Esophagus muscularis mucosa (tissue), 4 donors: ENCODE results near the gene EBI3. TPM values are rescaled to one million over a fixed set of nuclear protein-coding genes. Genes with fewer than 3 reads are reported as not detected.
"Not testable (repeated sequence)": the region's sequence is repeated elsewhere in the genome, so short reads cannot be mapped to it uniquely, and the experiment has no call there.

Experiments
- DNase-seq: peaks from one replicate; pipeline ENCODE4 v3.0.0-alpha.2; 2017; ENCODE audit errors: extremely low spot score
- H3K27ac ChIP-seq, 4 donors: fragments of 200-600 bp; sonication (generic); replicated peaks in 1 of 4; 1 replicate in 3 of 4; 2 replicates in 1 of 4; pipeline ENCODE4 v1.5.1; 2016 to 2019; ENCODE audit warnings: mild to moderate bottlenecking in 1 of 4
- H3K27me3 ChIP-seq, 4 donors: fragments of 200-600 bp; sonication (generic); one replicate each; pipeline versions ENCODE4 v1.5.1 to v1.6.0; 2016 to 2019
- H3K36me3 ChIP-seq, 4 donors: fragments of 200-600 bp; sonication (generic); one replicate each; pipeline ENCODE4 v1.5.1; 2016 to 2019
- H3K4me1 ChIP-seq, 4 donors: fragments of 200-600 bp; sonication (generic); one replicate each; pipeline ENCODE4 v1.5.1; 2016 to 2019
- H3K4me3 ChIP-seq, 4 donors: fragments of 200-600 bp; sonication (generic); 1 replicate in 2 of 4; 2 replicates in 2 of 4; pipeline ENCODE4 v1.5.1; 2016 to 2019; ENCODE audit warnings: mild to moderate bottlenecking in 4 of 4, moderate library complexity in 1 of 4
- H3K9me3 ChIP-seq, 4 donors: fragments of 200-600 bp; sonication (generic); 1 replicate in 3 of 4; 2 replicates in 1 of 4; pipeline ENCODE4 v1.5.1; 2016 to 2019
- EP300 ChIP-seq: sonication (generic); formaldehyde crosslinking; IDR thresholded peaks from one replicate; pipeline ENCODE4 v1.6.1; 2017; ENCODE audit warnings: antibody characterized with exemption
- POLR2A ChIP-seq: fragments of 450-650 bp; IDR thresholded peaks from one replicate; pipeline ENCODE4 v1.6.1; 2017; ENCODE audit warnings: antibody characterized with exemption, moderate library complexity, mild to moderate bottlenecking, low read depth
- POLR2AphosphoS5 ChIP-seq, 2 donors: sonication (generic); formaldehyde crosslinking; IDR thresholded peaks; one replicate each; pipeline ENCODE4 v1.6.1; 2017; ENCODE audit warnings: antibody characterized with exemption in 2 of 2
- WGBS: methylation state at CpG from one replicate; pipeline ENCODE4 v1.1.5; 2018; 5-methylcytosine and 5-hydroxymethylcytosine counted together
- intact Hi-C: fragments of 100-400 bp; cut with DNase I; formaldehyde crosslinking; loops from one replicate; pipeline ENCODE4 v1.15.1; 2023
- total RNA-seq, 4 donors: library from RNA; depleted of rRNA; stranded (reverse); fragments of >200 nt; gene quantifications; one replicate each; pipeline versions ENCODE4 v1.1.0 to v1.2.1, GENCODE V29; 2016
- TF ChIP-seq, protein P1 (sequence below), 3 experiments: fragments of 200-600 bp in 2 of 3; fragments of 450-650 bp in 1 of 3; sonication (generic) in 2 of 3; IDR thresholded peaks; one replicate each; pipeline ENCODE4 v1.5.1; 2017 to 2019; ENCODE audit warnings: antibody characterized with exemption in 3 of 3, mild to moderate bottlenecking in 2 of 3, moderate library complexity in 1 of 3

The EBI3 gene
- total RNA-seq, 4 donors from 2014 or later = 1.1 to 6.6 (median 1.9) TPM

- peaks cover 4 to 78% (median 31%) of the 10 kb centered on the region in 4 donors for H3K27me3 ChIP-seq
- peaks cover 13 to 19% (median 15%) of the 10 kb centered on the region in 4 donors for H3K4me1 ChIP-seq
- TF ChIP-seq, protein P1, sequence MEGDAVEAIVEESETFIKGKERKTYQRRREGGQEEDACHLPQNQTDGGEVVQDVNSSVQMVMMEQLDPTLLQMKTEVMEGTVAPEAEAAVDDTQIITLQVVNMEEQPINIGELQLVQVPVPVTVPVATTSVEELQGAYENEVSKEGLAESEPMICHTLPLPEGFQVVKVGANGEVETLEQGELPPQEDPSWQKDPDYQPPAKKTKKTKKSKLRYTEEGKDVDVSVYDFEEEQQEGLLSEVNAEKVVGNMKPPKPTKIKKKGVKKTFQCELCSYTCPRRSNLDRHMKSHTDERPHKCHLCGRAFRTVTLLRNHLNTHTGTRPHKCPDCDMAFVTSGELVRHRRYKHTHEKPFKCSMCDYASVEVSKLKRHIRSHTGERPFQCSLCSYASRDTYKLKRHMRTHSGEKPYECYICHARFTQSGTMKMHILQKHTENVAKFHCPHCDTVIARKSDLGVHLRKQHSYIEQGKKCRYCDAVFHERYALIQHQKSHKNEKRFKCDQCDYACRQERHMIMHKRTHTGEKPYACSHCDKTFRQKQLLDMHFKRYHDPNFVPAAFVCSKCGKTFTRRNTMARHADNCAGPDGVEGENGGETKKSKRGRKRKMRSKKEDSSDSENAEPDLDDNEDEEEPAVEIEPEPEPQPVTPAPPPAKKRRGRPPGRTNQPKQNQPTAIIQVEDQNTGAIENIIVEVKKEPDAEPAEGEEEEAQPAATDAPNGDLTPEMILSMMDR (IDR thresholded peaks at IDR 0.05) = no peak
- TF ChIP-seq EP300 = no peak
- WGBS = 6% methylated on average over 36 of the region's 71 CpGs
- H3K27ac ChIP-seq = no peak overlapping the region
- DNase-seq = no peak
- H3K36me3 ChIP-seq = no peaks in the 10 kb centered on the region
- intact Hi-C loops = no loop called here
- peak overlapping the region; percentile 27 to 38 (median 34) for H3K4me3 ChIP-seq
- H3K9me3 ChIP-seq = no peaks in the 10 kb centered on the region
Observed at GRCh38 chr19:4279530-4280422, 50.5 kb downstream of the EBI3 start.

DNA sequence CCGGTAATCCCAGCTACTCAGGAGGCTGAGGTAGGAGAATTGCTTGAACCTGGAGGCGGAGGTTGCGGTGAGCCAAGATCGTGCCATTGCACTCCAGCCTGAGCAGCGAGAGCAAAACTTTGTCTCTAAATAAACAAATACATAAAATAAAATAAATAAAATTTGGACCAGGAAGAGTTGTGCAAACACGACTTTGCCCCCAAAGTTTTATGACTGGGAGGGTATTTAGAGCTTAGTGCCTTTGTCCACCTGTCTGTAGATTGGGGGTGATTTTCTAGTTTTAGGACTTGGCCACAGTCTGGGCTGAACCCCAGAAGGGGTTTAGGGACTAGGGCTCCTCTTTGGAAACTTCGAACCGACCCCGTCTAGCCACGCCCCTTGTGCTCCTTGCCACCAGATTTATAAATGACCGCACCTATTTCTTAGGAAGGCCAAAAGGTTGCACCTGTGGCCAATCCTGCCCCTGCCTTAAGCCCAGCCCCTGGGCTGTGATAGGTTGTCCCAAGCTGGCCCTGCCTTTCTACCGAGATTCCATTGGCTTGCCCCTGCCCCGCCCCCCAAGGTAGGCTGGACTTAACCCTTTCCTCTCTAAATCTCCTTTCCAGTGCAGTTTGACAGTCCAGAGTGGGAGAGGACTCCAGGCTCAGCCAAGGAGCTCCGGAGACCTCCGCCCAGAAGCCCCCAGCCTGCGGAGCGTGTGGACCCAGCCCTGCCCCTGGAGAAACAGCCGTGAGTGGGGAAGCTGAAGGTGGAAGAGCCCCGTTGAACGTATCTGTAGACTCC is 55.0 kb downstream of the EBI3 start:
- H3K4me3 ChIP-seq = no peak overlapping the region
- peaks cover 4 to 90% (median 23%) of the 10 kb centered on the region in 4 donors for H3K27me3 ChIP-seq
- no peak for DNase-seq
- peaks cover 6 to 9% (median 8%) of the 10 kb centered on the region in 4 donors for H3K4me1 ChIP-seq
- H3K27ac ChIP-seq = no peak overlapping the region
- TF ChIP-seq EP300 (no peak), POLR2A (no peak), POLR2AphosphoS5 (IDR thresholded peaks at IDR 0.05) (no peak)
- TF ChIP-seq, protein P1 (IDR thresholded peaks at IDR 0.05) = no peak
- H3K36me3 ChIP-seq = no peaks in the 10 kb centered on the region
- H3K9me3 ChIP-seq = no peaks in the 10 kb centered on the region
- WGBS = 36% methylated on average over 19 of the region's 20 CpGs
- intact Hi-C loops = no loop called here

DNA sequence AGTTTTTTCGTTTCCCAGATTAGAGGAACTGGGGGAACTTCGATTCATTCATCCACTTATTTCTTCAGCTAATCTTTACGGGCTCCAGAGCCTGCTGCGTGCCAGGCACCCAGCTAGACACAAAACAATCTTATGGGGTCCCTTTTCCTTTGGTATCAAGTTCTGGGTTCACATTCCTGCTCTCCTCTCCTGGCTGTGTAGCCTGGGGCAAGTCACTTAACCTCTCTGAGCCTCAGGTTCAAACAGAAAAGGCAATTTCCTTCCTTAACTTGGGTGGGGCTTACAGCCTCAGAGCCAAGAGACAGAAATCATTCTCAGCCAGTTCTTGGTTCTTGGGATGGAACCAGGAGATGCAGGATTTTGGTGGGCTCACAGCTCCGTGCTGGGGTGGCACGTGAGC is 55.7 kb downstream of the EBI3 start:
- WGBS = 65% methylated on average over 6 of the region's 6 CpGs
- TF ChIP-seq, protein P1 (IDR thresholded peaks at IDR 0.05) = no peak
- no peak for TF ChIP-seq POLR2AphosphoS5 (IDR thresholded peaks at IDR 0.05)
- no peak for TF ChIP-seq EP300
- no peak for TF ChIP-seq POLR2A
- peaks cover 1 to 86% (median 17%) of the 10 kb centered on the region in 4 donors for H3K27me3 ChIP-seq
- intact Hi-C loops = no loop called here
- H3K4me3 ChIP-seq = no peak overlapping the region
- no peaks in the 10 kb centered on the region for H3K9me3 ChIP-seq
- no peak for DNase-seq
- no peaks in the 10 kb centered on the region for H3K36me3 ChIP-seq
- no peak overlapping the region for H3K27ac ChIP-seq
- peaks cover under 1 to 3% (median 2%) of the 10 kb centered on the region in 4 donors for H3K4me1 ChIP-seq

GRCh38 chr19:4286141-4286540 is 56.8 kb downstream of the EBI3 start:
- WGBS = 93% methylated on average over 4 of the region's 4 CpGs
- H3K4me3 ChIP-seq, H3K36me3 ChIP-seq, H3K9me3 ChIP-seq, H3K27ac ChIP-seq, intact Hi-C loops, DNase-seq, H3K4me1 ChIP-seq: not testable (repeated sequence)
- H3K27me3 ChIP-seq = peaks cover 0 to 86% (median 8%) of the 10 kb centered on the region in 4 donors

Other genes starting within 250 kb of the EBI3 start
- gene EEF2, start 244.1 kb upstream of the EBI3 start, total RNA-seq = 1,000 to 10,000 TPM; 2,280 to 3,286 (median 2,635) TPM
- gene PIAS4, start 221.8 kb upstream of the EBI3 start, total RNA-seq = 10 to 100 TPM; 16.6 to 34.1 (median 24.8) TPM
- 100 to 1,000 TPM in 2 of 4 donors, 10 to 100 TPM in 2; 71.9 to 137 (median 114) TPM for gene ZBTB7A, start 162.6 kb upstream of the EBI3 start, total RNA-seq
- gene MAP2K2, start 105.4 kb upstream of the EBI3 start, total RNA-seq = 100 to 1,000 TPM in 2 of 4 donors, 10 to 100 TPM in 2; 59.0 to 145 (median 101) TPM
- gene CREB3L3, start 75.9 kb upstream of the EBI3 start, total RNA-seq = not detected
- gene SIRT6, start 47.0 kb upstream of the EBI3 start, total RNA-seq = 10 to 100 TPM; 16.0 to 24.1 (median 19.9) TPM
- gene ANKRD24, start 46.8 kb upstream of the EBI3 start, total RNA-seq = 1 to 10 TPM in 2 of 4 donors, under 1 TPM in 2; 0.32 to 2.5 (median 0.96) TPM
- gene YJU2, start 17.6 kb downstream of the EBI3 start, total RNA-seq = 10 to 100 TPM; 17.0 to 29.1 (median 26.4) TPM
- gene SHD, start 49.7 kb downstream of the EBI3 start, total RNA-seq = not detected
- not detected for gene TMIGD2, start 72.9 kb downstream of the EBI3 start, total RNA-seq
- under 1 TPM in 2 of 4 donors, not detected in 2; 0.29 to 0.50 TPM for gene FSD1, start 75.1 kb downstream of the EBI3 start, total RNA-seq
- gene STAP2, start 109.3 kb downstream of the EBI3 start, total RNA-seq = 1 to 10 TPM in 2 of 4 donors, under 1 TPM in 1, not detected in 1; 0.52 to 3.3 (median 1.7) TPM
- 1 to 10 TPM; 5.3 to 9.2 (median 7.6) TPM for gene MPND, start 114.0 kb downstream of the EBI3 start, total RNA-seq
- gene SH3GL1, start 171.0 kb downstream of the EBI3 start, total RNA-seq = 10 to 100 TPM; 49.4 to 77.2 (median 59.5) TPM
- gene CHAF1A, start 173.1 kb downstream of the EBI3 start, total RNA-seq = 10 to 100 TPM in 1 of 4 donors, 1 to 10 TPM in 3; 4.6 to 14.6 (median 7.6) TPM
- gene UBXN6, start 228.3 kb downstream of the EBI3 start, total RNA-seq = 100 to 1,000 TPM in 2 of 4 donors, 10 to 100 TPM in 2; 65.2 to 190 (median 98.8) TPM
- gene HDGFL2, start 242.8 kb downstream of the EBI3 start, total RNA-seq = 10 to 100 TPM; 30.5 to 72.3 (median 45.5) TPM